ENCODE results near the gene SCGN.
"Not testable (repeated sequence)": the region's sequence is repeated elsewhere in the genome, so short reads cannot be mapped to it uniquely, and the experiment has no call there.

The SCGN gene

GRCh38 chr6:25730907-25731306 is 78.9 kb downstream of the SCGN start:
- DNase-seq (ENCODE audit: low spot score): no peak

GRCh38 chr6:25731721-25732120 is 79.7 kb downstream of the SCGN start:
- DNase-seq (ENCODE audit: low spot score): no peak

GRCh38 chr6:25732468-25733198 is 80.6 kb downstream of the SCGN start:
- no peak for DNase-seq (ENCODE audit: low spot score)

- DNase-seq (ENCODE audit: low spot score): no peak
Observed at GRCh38 chr6:25735261-25735660, 83.2 kb downstream of the SCGN start.

GRCh38 chr6:25743868-25744267 is 91.9 kb downstream of the SCGN start:
- DNase-seq (ENCODE audit: low spot score): no peak

- DNase-seq (ENCODE audit: low spot score): no peak
Observed at GRCh38 chr6:25745836-25746235, 93.8 kb downstream of the SCGN start.

GRCh38 chr6:25746968-25747367 is 95.0 kb downstream of the SCGN start:
- no peak for DNase-seq (ENCODE audit: low spot score)

GRCh38 chr6:25747477-25747876 is 95.5 kb downstream of the SCGN start:
- no peak for DNase-seq (ENCODE audit: low spot score)

- DNase-seq (ENCODE audit: low spot score): no peak
Observed at GRCh38 chr6:25748049-25748448, 96.0 kb downstream of the SCGN start.

- DNase-seq (ENCODE audit: low spot score): not testable (repeated sequence)
Observed at GRCh38 chr6:25748601-25749517, 96.8 kb downstream of the SCGN start.

GRCh38 chr6:25749837-25750236 is 97.8 kb downstream of the SCGN start:
- DNase-seq (ENCODE audit: low spot score): no peak

GRCh38 chr6:25750906-25751305 is 98.9 kb downstream of the SCGN start:
- no peak for DNase-seq (ENCODE audit: low spot score)

Measured in COLO829 (cell line).